ENCODE results near the gene PRDM7. TPM values are rescaled to one million over a fixed set of nuclear protein-coding genes. Genes with fewer than 3 reads are reported as not detected.
"Not testable (repeated sequence)": the region's sequence is repeated elsewhere in the genome, so short reads cannot be mapped to it uniquely, and the experiment has no call there.

PRDM7 gene
- total and polyA plus RNA-seq, 2 donors from 2014 or later, result not detected

GRCh38 chr16:90093799-90094198 is 16.7 kb upstream of the PRDM7 start:
- FAIRE-seq, result not testable (repeated sequence)

GRCh38 chr16:90092781-90093180 is 15.7 kb upstream of the PRDM7 start:
- H3K27ac ChIP-seq (ENCODE audit: low read depth in 2 of 2, low read length in 2 of 2); DNase-seq; H3K4me3 ChIP-seq (ENCODE audit: low read length in 3 of 3); FAIRE-seq; H3K36me3 ChIP-seq (ENCODE audit: control insufficient read depth in 2 of 3, insufficient read depth in 3 of 3, low read length in 3 of 3); H3K27me3 ChIP-seq (ENCODE audit: control insufficient read depth, insufficient read depth, low read length); H3K9me3 ChIP-seq (ENCODE audit: control insufficient read depth in 2 of 3, insufficient read depth in 1 of 3, low read length in 3 of 3); intact Hi-C loops (cut with DNase I); H3K9ac ChIP-seq (ENCODE audit: low read length in 3 of 3); H3K4me1 ChIP-seq (ENCODE audit: control insufficient read depth in 2 of 3, insufficient read depth in 2 of 3, low read depth in 1 of 3, low read length in 3 of 3): not testable (repeated sequence)

More at GRCh38 chr16:90093799-90094198, 16.7 kb upstream of the PRDM7 start:
- DNase-seq; H3K27ac ChIP-seq (ENCODE audit: low read depth in 2 of 2, low read length in 2 of 2); H3K27me3 ChIP-seq (ENCODE audit: control insufficient read depth, insufficient read depth, low read length); H3K4me1 ChIP-seq (ENCODE audit: control insufficient read depth in 2 of 3, insufficient read depth in 2 of 3, low read depth in 1 of 3, low read length in 3 of 3); H3K9me3 ChIP-seq (ENCODE audit: control insufficient read depth in 2 of 3, insufficient read depth in 1 of 3, low read length in 3 of 3); H3K36me3 ChIP-seq (ENCODE audit: control insufficient read depth in 2 of 3, insufficient read depth in 3 of 3, low read length in 3 of 3); H3K9ac ChIP-seq (ENCODE audit: low read length in 3 of 3); H3K4me3 ChIP-seq (ENCODE audit: low read length in 3 of 3); intact Hi-C loops (cut with DNase I): not testable (repeated sequence)

- Histone ChIP-seq H3K36me3 (ENCODE audit: control insufficient read depth in 2 of 3, insufficient read depth in 3 of 3, low read length in 3 of 3) (no peaks in the 10 kb centered on the region), H3K9me3 (ENCODE audit: control insufficient read depth in 2 of 3, insufficient read depth in 1 of 3, low read length in 3 of 3) (no peaks in the 10 kb centered on the region), H3K4me1 (ENCODE audit: control insufficient read depth in 2 of 3, insufficient read depth in 2 of 3, low read depth in 1 of 3, low read length in 3 of 3) (no peaks in the 10 kb centered on the region), H3K27me3 (ENCODE audit: control insufficient read depth, insufficient read depth, low read length) (no peaks in the 10 kb centered on the region), H3K4me3 (ENCODE audit: low read length in 3 of 3) (no peak overlapping the region), H3K27ac (ENCODE audit: low read depth in 2 of 2, low read length in 2 of 2) (no peak overlapping the region), H3K9ac (ENCODE audit: low read length in 3 of 3) (no peak overlapping the region)
- no peak for TF ChIP-seq CTCF (IDR thresholded peaks at IDR 0.05; ENCODE audit: borderline replicate concordance, extremely low read depth, insufficient read depth)
- DNase-seq (peak in 3 of 5 donors; percentile 44 to 71 (median 62)), FAIRE-seq (no peak)
- intact Hi-C loops (cut with DNase I), result no loop called here
Observed at GRCh38 chr16:90084215-90084950, 7.3 kb upstream of the PRDM7 start.

- no peak for DNase-seq
- intact Hi-C loops (cut with DNase I), result no loop called here
- TF ChIP-seq CTCF (IDR thresholded peaks at IDR 0.05; ENCODE audit: borderline replicate concordance, extremely low read depth, insufficient read depth), result no peak
- H3K4me3 ChIP-seq (ENCODE audit: low read length in 3 of 3), result no peak overlapping the region
- H3K4me1 ChIP-seq (ENCODE audit: control insufficient read depth in 2 of 3, insufficient read depth in 2 of 3, low read depth in 1 of 3, low read length in 3 of 3), result peaks cover 0 to under 1% (median 0%) of the 10 kb centered on the region in 3 donors
- no peak overlapping the region for H3K27ac ChIP-seq (ENCODE audit: low read depth in 2 of 2, low read length in 2 of 2)
- H3K27me3 ChIP-seq (ENCODE audit: control insufficient read depth, insufficient read depth, low read length), result no peaks in the 10 kb centered on the region
- no peak for FAIRE-seq
- H3K36me3 ChIP-seq (ENCODE audit: control insufficient read depth in 2 of 3, insufficient read depth in 3 of 3, low read length in 3 of 3), result no peaks in the 10 kb centered on the region
- no peaks in the 10 kb centered on the region for H3K9me3 ChIP-seq (ENCODE audit: control insufficient read depth in 2 of 3, insufficient read depth in 1 of 3, low read length in 3 of 3)
- no peak overlapping the region for H3K9ac ChIP-seq (ENCODE audit: low read length in 3 of 3)
Observed at GRCh38 chr16:90083139-90083538, 6.0 kb upstream of the PRDM7 start.
